Uterus (tissue), 2 donors: ENCODE measurements around the gene SMARCC2.

Source experiments
- CTCF ChIP-seq, 4 experiments: fragments of 200-600 bp in 2 of 4; fragments of 450-650 bp in 2 of 4; sonication (generic) in 2 of 4; IDR thresholded peaks; one replicate each; pipeline ENCODE4 v1.5.1; 2016 to 2019; ENCODE audit warnings: antibody characterized with exemption in 4 of 4, mild to moderate bottlenecking in 2 of 4, moderate library complexity in 1 of 4
- POLR2A ChIP-seq, 2 donors: fragments of 450-650 bp; IDR thresholded peaks; one replicate each; pipeline ENCODE4 v1.6.1; 2016; ENCODE audit warnings: antibody characterized with exemption in 2 of 2, mild to moderate bottlenecking in 1 of 2, moderate library complexity in 1 of 2

DNA sequence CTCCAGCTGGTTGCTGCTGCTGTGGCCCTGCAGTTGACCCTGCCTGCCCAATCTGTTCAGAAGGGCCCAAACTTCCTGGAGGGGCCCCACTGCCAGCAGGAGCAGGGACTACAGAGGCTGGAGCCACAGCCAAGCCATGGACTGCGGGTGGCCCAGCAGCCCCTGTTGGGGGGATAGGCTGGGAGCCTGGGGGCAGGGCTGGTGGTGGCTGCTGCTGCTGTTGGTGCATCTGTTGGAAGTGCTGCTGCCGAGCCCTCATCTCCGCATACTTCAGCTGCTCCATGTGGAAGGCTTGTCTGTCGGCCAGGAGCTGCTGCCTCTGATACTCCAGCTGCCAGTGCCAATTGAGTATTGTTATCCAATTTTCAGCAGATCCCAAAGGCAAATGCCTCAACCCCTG lies 23.9 kb downstream of the SMARCC2 start:
- TF ChIP-seq CTCF (IDR thresholded peaks at IDR 0.05) = no peak
- no peak for TF ChIP-seq POLR2A (IDR thresholded peaks at IDR 0.05)
